ENCODE data around the gene CIRBP. TPM values are rescaled to one million over a fixed set of nuclear protein-coding genes. Genes with fewer than 3 reads are reported as not detected.
"Not testable (repeated sequence)": the region's sequence is repeated elsewhere in the genome, so short reads cannot be mapped to it uniquely, and the experiment has no call there.

CIRBP gene
- total RNA-seq, 2 experiments from 2014 or later = 167 to 183 TPM

DNA sequence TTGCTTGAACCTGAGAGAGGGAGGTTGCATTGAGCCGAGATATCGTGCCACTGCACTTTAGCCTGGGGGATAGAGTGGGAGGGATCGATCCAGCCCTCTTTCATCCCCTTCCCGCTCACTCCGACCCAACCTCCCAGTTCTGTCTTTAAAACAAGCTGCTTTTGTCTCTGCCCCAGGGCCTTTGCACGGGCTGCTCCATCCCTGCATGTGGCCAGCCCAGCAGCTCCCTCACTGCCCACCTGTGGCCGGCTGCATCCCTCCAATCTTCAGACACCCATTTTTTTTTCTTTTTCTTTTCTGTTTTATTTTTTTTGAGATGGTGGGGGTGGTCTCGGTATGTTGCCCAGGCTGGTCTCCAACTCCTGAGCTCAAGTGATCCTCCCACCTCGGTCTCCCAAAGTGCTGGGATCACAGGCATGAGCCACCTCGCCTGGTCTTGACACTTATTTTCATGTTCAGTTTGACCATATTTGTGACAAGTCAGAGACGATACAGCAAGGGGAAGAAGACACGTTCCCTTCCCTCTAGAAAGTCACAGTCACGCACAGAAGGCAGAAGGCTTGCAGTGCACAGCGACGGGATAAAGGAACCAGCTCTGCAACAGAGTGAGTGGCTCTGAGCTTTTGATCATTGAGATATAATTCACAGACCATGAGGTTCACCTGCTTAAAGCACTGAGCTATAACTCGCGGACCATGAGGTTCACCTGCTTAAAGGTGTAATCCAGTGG, 48.3 kb downstream of the CIRBP start:
- Mint-ChIP-seq H3K4me3 (no peak overlapping the region), H3K9me3 (no peaks in the 10 kb centered on the region), H3K36me3 (ENCODE audit: low read depth) (no peaks in the 10 kb centered on the region), H3K27ac (no peak overlapping the region), H3K4me1 (ENCODE audit: low read depth) (no peaks in the 10 kb centered on the region), H3K27me3 (ENCODE audit: low read depth) (peaks cover 28% of the 10 kb centered on the region)
- no peak for DNase-seq
- intact Hi-C loops (cut with micrococcal nuclease) = loop anchor here (5.0 kb wide), 1 partner anchor 65 kb away; the partner anchor contains the start of gene NDUFS7
- CTCF ChIA-PET = interaction anchor here (0.6 to 1.0 kb wide), 2 partner anchors 47 to 464 kb away, joined by 3 to 5 read pairs; no protein-coding TSS in a partner anchor

DNA sequence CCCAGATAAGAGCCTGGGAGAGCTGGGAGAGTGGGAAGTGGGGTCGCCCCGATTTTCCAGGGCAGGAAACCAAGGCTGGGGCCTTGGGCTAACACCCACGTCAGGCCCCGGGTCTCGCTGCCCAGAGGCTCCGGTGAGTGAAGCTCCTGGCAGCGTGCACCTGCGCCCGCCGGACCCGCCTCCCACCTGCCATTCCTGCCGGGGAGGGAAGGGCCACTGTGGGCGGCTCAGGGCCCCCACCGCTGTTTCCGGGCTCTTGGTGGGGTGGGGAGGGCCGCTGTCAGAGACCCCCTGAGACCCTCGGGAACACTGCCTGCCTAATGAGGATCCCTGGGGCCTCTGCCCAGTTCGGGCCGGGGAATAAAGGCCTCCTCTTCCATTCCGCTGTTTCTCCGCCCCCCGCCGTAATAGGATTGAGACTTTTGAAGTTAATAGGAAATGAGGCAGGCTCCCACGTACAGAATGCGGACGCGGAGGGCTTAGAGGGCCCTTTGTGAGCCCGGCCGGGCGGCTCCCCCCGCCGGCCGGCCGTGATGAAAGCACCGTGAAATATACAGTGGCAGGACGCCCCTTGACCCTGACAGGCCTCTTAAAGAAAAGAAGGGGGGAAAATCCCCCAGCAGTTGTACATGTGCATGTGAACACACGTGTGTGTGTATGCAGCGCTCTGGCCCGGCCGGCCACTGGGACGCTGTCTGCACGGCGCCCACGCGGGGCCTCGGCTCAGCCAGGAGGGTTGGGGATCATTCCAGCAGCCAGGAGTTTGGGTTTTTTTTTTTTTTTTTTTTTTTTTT, 49.7 kb downstream of the CIRBP start:
- intact Hi-C loops (cut with micrococcal nuclease) = loop anchor here (5.0 kb wide), 1 partner anchor 63 kb away; the partner anchor contains the start of gene NDUFS7
- Mint-ChIP-seq H3K27me3 (ENCODE audit: low read depth) (peaks cover 35% of the 10 kb centered on the region), H3K27ac (no peak overlapping the region), H3K4me1 (ENCODE audit: low read depth) (no peaks in the 10 kb centered on the region), H3K36me3 (ENCODE audit: low read depth) (no peaks in the 10 kb centered on the region), H3K9me3 (no peaks in the 10 kb centered on the region), H3K4me3 (no peak overlapping the region)
- CTCF ChIA-PET = interaction anchor here (1.0 kb wide), 1 partner anchor 463 kb away, joined by 3 read pairs; no protein-coding TSS in a partner anchor
- DNase-seq = no peak

DNA sequence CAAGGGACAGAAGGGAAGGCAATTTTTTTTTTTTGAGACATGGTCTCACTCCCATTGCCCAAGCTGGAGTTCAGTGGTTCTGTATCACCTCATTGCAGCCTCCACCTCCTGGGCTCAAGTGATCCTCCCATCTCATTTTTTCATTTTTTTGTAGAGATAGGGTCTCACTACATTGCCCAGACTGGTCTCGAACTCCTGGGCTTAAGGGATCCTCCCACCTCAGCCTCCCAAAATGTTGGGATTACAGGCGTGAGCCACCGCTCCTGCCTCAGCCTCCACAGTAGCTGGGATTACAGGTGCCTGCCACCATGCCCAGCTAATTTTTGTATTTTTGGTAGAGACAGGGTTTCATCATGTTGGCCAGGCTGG, 51.1 kb downstream of the CIRBP start:
- H3K9me3 Mint-ChIP-seq; H3K4me1 Mint-ChIP-seq (ENCODE audit: low read depth); CTCF ChIA-PET; H3K27ac Mint-ChIP-seq; DNase-seq; H3K4me3 Mint-ChIP-seq; H3K36me3 Mint-ChIP-seq (ENCODE audit: low read depth); intact Hi-C loops (cut with micrococcal nuclease): not testable (repeated sequence)
- H3K27me3 Mint-ChIP-seq (ENCODE audit: low read depth) = peaks cover 44% of the 10 kb centered on the region

DNA sequence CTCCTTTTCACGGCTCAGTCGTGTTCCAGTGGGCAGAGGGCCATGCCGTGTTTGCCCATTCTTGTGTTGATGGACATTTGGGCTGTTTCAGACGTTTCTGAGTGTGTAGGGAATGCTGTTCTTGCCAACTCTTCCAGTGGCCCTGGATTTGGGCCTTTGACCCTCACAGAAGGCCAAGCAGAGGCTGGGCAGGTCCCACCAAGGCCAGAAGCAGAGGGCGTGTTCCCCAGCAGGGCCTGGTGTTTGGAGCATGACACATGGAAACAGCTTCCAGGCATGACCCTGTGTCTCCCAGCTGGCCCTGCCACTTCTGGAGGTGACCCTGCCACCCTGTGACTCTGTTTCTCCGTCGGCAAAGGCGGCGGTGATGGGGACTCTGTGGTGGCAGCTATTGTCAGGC, 52.4 kb downstream of the CIRBP start:
- H3K4me3 Mint-ChIP-seq = no peak overlapping the region
- no peaks in the 10 kb centered on the region for H3K36me3 Mint-ChIP-seq (ENCODE audit: low read depth)
- no peak overlapping the region for H3K27ac Mint-ChIP-seq
- CTCF ChIA-PET = interaction anchor here (0.6 kb wide), 1 partner anchor 405 kb away, joined by 3 read pairs; no protein-coding TSS in a partner anchor
- H3K4me1 Mint-ChIP-seq (ENCODE audit: low read depth) = peaks cover 3% of the 10 kb centered on the region
- H3K27me3 Mint-ChIP-seq (ENCODE audit: low read depth) = peaks cover 44% of the 10 kb centered on the region
- intact Hi-C loops (cut with micrococcal nuclease) = no loop called here
- no peaks in the 10 kb centered on the region for H3K9me3 Mint-ChIP-seq
- no peak for DNase-seq

DNA sequence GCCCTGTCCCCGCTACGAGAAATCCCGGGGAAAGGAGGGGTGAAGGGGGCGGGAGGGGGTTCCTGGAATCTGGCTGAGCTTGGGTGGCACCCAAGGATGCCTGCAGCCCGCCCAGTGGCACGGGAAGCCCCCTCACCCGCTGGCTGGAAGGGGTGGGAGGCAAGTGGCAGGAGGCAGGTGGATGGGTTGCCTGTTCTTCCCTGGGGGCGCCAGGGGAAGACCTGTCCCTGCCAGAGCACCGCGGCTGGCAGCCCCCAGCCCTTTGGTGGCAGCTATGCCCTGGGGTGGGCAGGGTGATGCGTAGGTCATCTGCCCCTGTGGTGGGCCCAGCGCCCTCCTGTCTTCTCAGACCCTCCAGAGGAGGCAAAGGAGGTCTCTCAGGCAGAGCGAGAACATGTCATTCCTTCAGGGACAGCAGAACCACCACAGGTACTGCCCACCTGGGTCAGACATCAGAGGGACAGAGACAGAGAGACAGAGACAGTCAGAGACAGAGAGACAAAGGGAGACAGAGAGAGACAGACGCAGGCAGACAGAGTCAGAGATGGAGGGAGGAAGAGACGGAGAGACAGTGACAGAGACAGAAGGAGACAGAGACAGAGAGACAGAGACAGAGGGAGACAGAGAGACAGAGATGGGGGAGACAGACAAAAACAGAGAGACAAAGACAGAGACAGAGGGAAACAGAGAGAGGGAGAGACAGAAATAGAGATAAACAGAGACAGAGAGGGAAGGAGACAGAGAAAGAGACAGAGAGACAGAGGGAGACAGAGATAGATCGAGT, 53.3 kb downstream of the CIRBP start:
- Mint-ChIP-seq H3K36me3 (ENCODE audit: low read depth) (no peaks in the 10 kb centered on the region), H3K9me3 (no peaks in the 10 kb centered on the region), H3K27ac (no peak overlapping the region), H3K27me3 (ENCODE audit: low read depth) (peaks cover 40% of the 10 kb centered on the region), H3K4me1 (ENCODE audit: low read depth) (peaks cover 3% of the 10 kb centered on the region), H3K4me3 (no peak overlapping the region)
- DNase-seq = no peak
- CTCF ChIA-PET = no interaction called here
- intact Hi-C loops (cut with micrococcal nuclease) = no loop called here

DNA sequence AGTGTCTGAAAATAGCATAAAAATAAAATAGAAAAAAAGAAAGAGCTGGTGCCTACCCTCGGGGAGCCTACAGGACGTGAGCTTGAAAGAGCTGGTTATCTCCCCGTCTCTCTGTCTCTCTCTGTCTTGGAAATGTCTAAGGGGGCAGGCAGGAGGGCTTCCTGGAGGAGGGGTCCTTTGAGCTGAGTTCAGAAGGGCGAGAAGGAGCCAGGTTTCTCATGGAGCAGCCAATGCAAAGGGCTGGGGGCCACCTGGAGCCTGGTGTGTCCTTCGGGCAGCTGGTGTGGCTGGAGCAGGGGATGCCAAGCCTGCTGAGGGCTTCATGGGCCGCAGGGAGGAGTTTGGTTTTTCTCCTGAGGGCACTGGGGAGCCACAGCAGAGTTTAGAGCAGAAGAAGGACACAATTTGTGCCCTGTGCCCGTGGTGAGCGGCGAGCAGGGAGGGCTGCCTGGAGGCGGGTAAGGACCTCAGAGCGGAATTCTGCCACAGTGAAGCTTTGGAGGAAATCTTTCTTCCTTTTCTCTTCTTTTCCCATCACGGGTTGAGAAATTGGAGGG, 55.2 kb downstream of the CIRBP start:
- no peak for DNase-seq
- Mint-ChIP-seq H3K9me3 (no peaks in the 10 kb centered on the region), H3K4me1 (ENCODE audit: low read depth) (peaks cover 3% of the 10 kb centered on the region), H3K27ac (no peak overlapping the region), H3K4me3 (no peak overlapping the region), H3K27me3 (ENCODE audit: low read depth) (peaks cover 29% of the 10 kb centered on the region), H3K36me3 (ENCODE audit: low read depth) (no peaks in the 10 kb centered on the region)
- CTCF ChIA-PET = no interaction called here
- intact Hi-C loops (cut with micrococcal nuclease) = no loop called here

Other genes starting within 250 kb of the CIRBP start
- gene TMEM259, start 248.2 kb upstream of the CIRBP start, total RNA-seq = 100 to 1,000 TPM; 105 to 109 TPM
- gene RNU6-2, start 247.8 kb upstream of the CIRBP start, total RNA-seq = not detected
- gene CNN2, start 242.7 kb upstream of the CIRBP start, total RNA-seq = 100 to 1,000 TPM; 104 TPM
- gene ABCA7, start 229.2 kb upstream of the CIRBP start, total RNA-seq = 10 to 100 TPM; 24.4 to 30.1 TPM
- gene ARHGAP45, start 202.2 kb upstream of the CIRBP start, total RNA-seq = 100 to 1,000 TPM; 123 to 136 TPM
- gene POLR2E, start 174.0 kb upstream of the CIRBP start, total RNA-seq = 100 to 1,000 TPM; 238 to 258 TPM
- gene GPX4, start 165.3 kb upstream of the CIRBP start, total RNA-seq = 100 to 1,000 TPM; 244 to 253 TPM
- gene SBNO2, start 95.1 kb upstream of the CIRBP start, total RNA-seq = 100 to 1,000 TPM; 112 to 117 TPM
- 10 to 100 TPM; 65.1 to 66.1 TPM for gene STK11, start 63.6 kb upstream of the CIRBP start, total RNA-seq
- gene CBARP, start 31.3 kb upstream of the CIRBP start, total RNA-seq = 1 to 10 TPM in 1 of 2 experiments, under 1 TPM in 1; 0.77 to 1.1 TPM
- 100 to 1,000 TPM; 153 TPM for gene ATP5F1D, start 27.6 kb upstream of the CIRBP start, total RNA-seq
- 10 to 100 TPM; 50.1 to 52.9 TPM for gene MIDN, start 20.7 kb upstream of the CIRBP start, total RNA-seq
- gene FAM174C, start 6.2 kb downstream of the CIRBP start, total RNA-seq = 10 to 100 TPM; 62.8 to 65.3 TPM
- gene EFNA2, start 16.5 kb downstream of the CIRBP start, total RNA-seq = not detected
- 100 to 1,000 TPM; 138 to 148 TPM for gene NDUFS7, start 114.6 kb downstream of the CIRBP start, total RNA-seq
- 10 to 100 TPM; 23.5 to 25.0 TPM for gene GAMT, start 132.2 kb downstream of the CIRBP start, total RNA-seq
- 100 to 1,000 TPM; 253 to 265 TPM for gene DAZAP1, start 138.3 kb downstream of the CIRBP start, total RNA-seq
- gene RPS15, start 169.1 kb downstream of the CIRBP start, total RNA-seq = 1,000 to 10,000 TPM; 1,902 to 1,906 TPM
- gene APC2, start 180.8 kb downstream of the CIRBP start, total RNA-seq = under 1 TPM; 0.07 to 0.12 TPM
- 10 to 100 TPM; 17.5 to 20.8 TPM for gene C19orf25, start 209.9 kb downstream of the CIRBP start, total RNA-seq
- gene PCSK4, start 221.0 kb downstream of the CIRBP start, total RNA-seq = 1 to 10 TPM; 1.5 to 1.7 TPM
- gene REEP6, start 221.8 kb downstream of the CIRBP start, total RNA-seq = 1 to 10 TPM; 1.3 to 1.6 TPM
- 1 to 10 TPM in 1 of 2 experiments, under 1 TPM in 1; 0.95 to 1.6 TPM for gene ADAMTSL5, start 243.7 kb downstream of the CIRBP start, total RNA-seq